ENCODE results near the gene CTPS1. TPM values are rescaled to one million over a fixed set of nuclear protein-coding genes. Genes with fewer than 3 reads are reported as not detected.

The CTPS1 gene
- total RNA-seq, 1 experiment from 2014 or later = 69.9 TPM

DNA sequence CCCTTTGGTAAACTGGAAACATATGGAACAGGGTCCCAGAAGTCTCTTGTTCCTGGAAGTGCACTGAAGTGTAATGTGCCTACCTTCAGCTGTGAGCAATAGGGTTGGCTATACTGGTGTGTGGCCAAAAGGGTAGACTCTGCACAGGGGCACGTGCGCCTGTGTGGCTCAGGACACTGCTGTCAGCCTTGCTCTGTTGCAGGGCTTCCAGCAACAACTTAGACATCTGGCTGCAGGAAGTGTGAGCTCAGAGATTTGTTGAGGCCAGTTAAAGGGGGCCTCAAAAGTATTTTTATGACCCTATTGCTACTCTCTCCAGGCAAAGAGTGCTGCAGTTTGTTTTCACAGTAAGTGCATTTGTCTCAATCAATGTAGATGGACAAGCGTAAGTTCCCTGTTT, 7.5 kb downstream of the CTPS1 start:
- no peak overlapping the region for H3K4me3 Mint-ChIP-seq (ENCODE audit: unreplicated experiment)
- H3K27ac Mint-ChIP-seq (ENCODE audit: low read depth, unreplicated experiment) = no peak overlapping the region
- BruUV-seq (replicated peaks) = no TSS peak
- no peak for TF ChIP-seq CTCF (IDR thresholded peaks at IDR 0.05; ENCODE audit: unreplicated experiment)
- DNase-seq (ENCODE audit: unreplicated experiment) = no peak
- POLR2A ChIA-PET = interaction anchor here (0.6 kb wide), 1 partner anchor 10 kb away, joined by 3 read pairs; no protein-coding TSS in a partner anchor
- CTCF ChIA-PET = interaction anchor here (1.3 kb wide), 1 partner anchor 16 kb away, joined by 8 read pairs; no protein-coding TSS in a partner anchor
- peaks cover 78% of the 10 kb centered on the region for H3K36me3 Mint-ChIP-seq (ENCODE audit: insufficient read depth, unreplicated experiment)
- no peaks in the 10 kb centered on the region for H3K9me3 Mint-ChIP-seq (ENCODE audit: unreplicated experiment)
- no peaks in the 10 kb centered on the region for H3K27me3 Mint-ChIP-seq (ENCODE audit: insufficient read depth, unreplicated experiment)
- peaks cover 11% of the 10 kb centered on the region for H3K4me1 Mint-ChIP-seq (ENCODE audit: insufficient read depth, unreplicated experiment)
- intact Hi-C loops (cut with micrococcal nuclease) = no loop called here

DNA sequence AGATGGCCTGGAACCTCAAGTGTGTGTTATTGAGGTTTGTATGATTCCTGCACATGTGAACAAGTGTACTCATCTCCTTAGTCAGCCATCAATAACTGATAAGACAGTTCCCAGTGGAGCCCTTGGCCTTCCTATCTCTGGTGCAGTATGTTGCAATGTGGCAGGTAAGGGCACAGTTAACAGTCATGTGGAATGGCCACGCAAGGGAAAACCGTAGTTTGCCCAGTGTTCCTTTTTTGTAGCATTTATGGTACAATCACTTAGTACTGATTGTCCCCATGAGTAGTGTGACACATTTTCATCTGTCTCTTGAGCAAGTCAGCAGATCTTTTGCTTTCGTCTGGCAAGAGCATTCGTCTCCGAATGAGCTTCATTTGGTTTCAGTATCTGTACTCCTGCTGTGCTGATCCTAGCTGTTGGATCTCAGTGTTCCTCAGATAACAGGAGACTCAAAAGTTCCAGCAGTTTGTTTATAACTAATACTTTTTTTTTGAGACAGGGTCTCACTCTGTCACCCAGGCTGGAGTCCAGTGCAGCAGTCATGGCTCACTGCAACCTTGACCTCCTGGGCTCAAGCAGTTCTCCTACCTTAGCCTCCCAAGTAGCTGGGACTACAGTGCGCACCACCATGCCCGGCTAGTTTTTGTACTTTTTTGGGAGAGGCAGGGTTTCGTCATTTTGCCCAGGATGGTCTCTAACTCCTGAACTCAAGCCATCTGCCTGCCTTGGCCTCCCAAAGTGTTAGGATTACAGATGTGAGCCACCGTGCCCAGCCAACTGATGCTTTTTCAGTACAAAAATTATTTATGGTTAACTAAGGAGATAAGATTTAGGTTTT, 8.2 kb downstream of the CTPS1 start:
- BruUV-seq (replicated peaks) = no TSS peak
- H3K36me3 Mint-ChIP-seq (ENCODE audit: insufficient read depth, unreplicated experiment) = peaks cover 85% of the 10 kb centered on the region
- H3K27me3 Mint-ChIP-seq (ENCODE audit: insufficient read depth, unreplicated experiment) = no peaks in the 10 kb centered on the region
- no peak for TF ChIP-seq CTCF (IDR thresholded peaks at IDR 0.05; ENCODE audit: unreplicated experiment)
- POLR2A ChIA-PET = no interaction called here
- no peak overlapping the region for H3K4me3 Mint-ChIP-seq (ENCODE audit: unreplicated experiment)
- DNase-seq (ENCODE audit: unreplicated experiment) = no peak
- no peak overlapping the region for H3K27ac Mint-ChIP-seq (ENCODE audit: low read depth, unreplicated experiment)
- H3K9me3 Mint-ChIP-seq (ENCODE audit: unreplicated experiment) = no peaks in the 10 kb centered on the region
- H3K4me1 Mint-ChIP-seq (ENCODE audit: insufficient read depth, unreplicated experiment) = peaks cover 11% of the 10 kb centered on the region
- CTCF ChIA-PET = no interaction called here
- intact Hi-C loops (cut with micrococcal nuclease) = no loop called here

DNA sequence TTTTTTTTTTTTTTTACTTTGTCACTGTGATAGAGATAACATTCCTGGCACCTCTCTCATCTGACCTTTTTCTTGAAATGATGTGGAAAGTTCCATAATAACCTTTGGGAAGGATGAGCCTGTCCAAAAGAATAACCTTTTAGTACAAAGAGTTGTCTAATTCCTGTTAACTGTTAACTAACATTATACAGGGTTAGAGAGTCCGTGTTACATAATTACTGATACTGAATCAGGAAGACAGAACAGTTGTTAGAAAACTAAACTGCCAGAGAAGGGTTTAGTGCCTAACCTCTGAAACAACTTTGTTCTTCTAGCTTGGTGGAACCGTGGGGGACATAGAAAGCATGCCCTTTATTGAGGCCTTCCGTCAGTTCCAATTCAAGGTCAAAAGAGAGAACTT, 8.8 kb downstream of the CTPS1 start:
- no peak overlapping the region for H3K4me3 Mint-ChIP-seq (ENCODE audit: unreplicated experiment)
- H3K36me3 Mint-ChIP-seq (ENCODE audit: insufficient read depth, unreplicated experiment) = peaks cover 88% of the 10 kb centered on the region
- H3K9me3 Mint-ChIP-seq (ENCODE audit: unreplicated experiment) = no peaks in the 10 kb centered on the region
- no peak for DNase-seq (ENCODE audit: unreplicated experiment)
- peaks cover 11% of the 10 kb centered on the region for H3K4me1 Mint-ChIP-seq (ENCODE audit: insufficient read depth, unreplicated experiment)
- no peak overlapping the region for H3K27ac Mint-ChIP-seq (ENCODE audit: low read depth, unreplicated experiment)
- no peak for TF ChIP-seq CTCF (IDR thresholded peaks at IDR 0.05; ENCODE audit: unreplicated experiment)
- ChIA-PET CTCF (no interaction called here), POLR2A (no interaction called here)
- intact Hi-C loops (cut with micrococcal nuclease) = no loop called here
- H3K27me3 Mint-ChIP-seq (ENCODE audit: insufficient read depth, unreplicated experiment) = no peaks in the 10 kb centered on the region
- BruUV-seq (replicated peaks) = no TSS peak

DNA sequence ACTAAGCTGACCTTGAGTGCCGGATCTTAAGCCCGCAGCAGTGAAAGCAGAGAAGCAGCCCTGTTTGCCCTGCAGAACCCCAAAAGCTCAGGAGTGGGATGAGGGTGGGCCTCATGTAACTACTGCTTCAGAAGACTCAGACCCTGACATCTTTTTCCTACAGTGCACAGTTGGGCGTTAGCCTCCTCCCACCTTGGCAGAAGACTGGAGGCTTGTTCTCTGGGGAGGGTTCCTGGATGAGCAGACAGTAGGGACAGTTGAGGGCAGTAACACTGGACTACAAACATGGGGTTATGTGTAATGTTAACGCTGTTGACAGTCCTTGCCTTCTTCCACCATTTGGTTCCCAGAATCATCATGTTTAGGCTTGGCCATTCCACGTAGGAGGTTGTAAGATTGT, 9.6 kb downstream of the CTPS1 start:
- Mint-ChIP-seq H3K4me1 (ENCODE audit: insufficient read depth, unreplicated experiment) (peaks cover 8% of the 10 kb centered on the region), H3K9me3 (ENCODE audit: unreplicated experiment) (no peaks in the 10 kb centered on the region), H3K4me3 (ENCODE audit: unreplicated experiment) (no peak overlapping the region), H3K27me3 (ENCODE audit: insufficient read depth, unreplicated experiment) (no peaks in the 10 kb centered on the region), H3K27ac (ENCODE audit: low read depth, unreplicated experiment) (peak overlapping the region; percentile 63), H3K36me3 (ENCODE audit: insufficient read depth, unreplicated experiment) (peaks cover 88% of the 10 kb centered on the region)
- intact Hi-C loops (cut with micrococcal nuclease) = no loop called here
- CTCF ChIA-PET = no interaction called here
- BruUV-seq (replicated peaks) = no TSS peak
- POLR2A ChIA-PET = interaction anchor here (2.0 kb wide), 1 partner anchor 9 kb away, joined by 11 read pairs; the partner anchor contains the start of gene CTPS1
- DNase-seq (ENCODE audit: unreplicated experiment) = no peak
- TF ChIP-seq CTCF (IDR thresholded peaks at IDR 0.05; ENCODE audit: unreplicated experiment) = no peak
